Aorta (tissue), 5 donors: Measurements from ENCODE around the gene COL26A1. TPM values are rescaled to one million over a fixed set of nuclear protein-coding genes. Genes with fewer than 3 reads are reported as not detected.
"Not testable (repeated sequence)": the region's sequence is repeated elsewhere in the genome, so short reads cannot be mapped to it uniquely, and the experiment has no call there.

ENCODE experiments used
- ATAC-seq: fragments of 200-7000 bp; cut with Tn5 transposase; one replicate; pipeline ENCODE4 v1.9.1; 2022; ENCODE audit warnings: moderate library complexity; ENCODE audit not compliant: low FRiP score
- DNase-seq, 2 donors: peaks; one replicate each; pipeline ENCODE4 v3.0.0-alpha.2; 2020
- H3K27ac ChIP-seq, 2 donors: one replicate each; pipeline ENCODE4 v1.5.1; 2013; ENCODE audit warnings: low read length in 2 of 2, mild to moderate bottlenecking in 2 of 2, moderate library complexity in 2 of 2, control low read depth in 1 of 2, inconsistent platforms in 1 of 2, low read depth in 1 of 2
- H3K27me3 ChIP-seq, 2 donors: one replicate each; pipeline ENCODE4 v1.6.1; 2013; ENCODE audit warnings: control low read depth in 1 of 2, low read length in 1 of 2, mild to moderate bottlenecking in 1 of 2, moderate library complexity in 1 of 2; ENCODE audit not compliant: insufficient read depth in 2 of 2, control insufficient read depth in 1 of 2
- H3K36me3 ChIP-seq, 2 donors: one replicate each; pipeline ENCODE4 v1.6.1; 2013; ENCODE audit warnings: control low read depth in 1 of 2, low read length in 1 of 2, mild to moderate bottlenecking in 1 of 2; ENCODE audit not compliant: insufficient read depth in 2 of 2, control insufficient read depth in 1 of 2
- H3K4me1 ChIP-seq, 2 donors: one replicate each; pipeline ENCODE4 v1.6.1; 2013; ENCODE audit warnings: low read length in 2 of 2, control low read depth in 1 of 2, mild to moderate bottlenecking in 1 of 2, moderate library complexity in 1 of 2; ENCODE audit not compliant: insufficient read depth in 2 of 2, control insufficient read depth in 1 of 2
- H3K4me3 ChIP-seq, 2 donors: one replicate each; pipeline ENCODE4 v1.5.1; 2013; ENCODE audit warnings: low read length in 2 of 2, control low read depth in 1 of 2, mild to moderate bottlenecking in 1 of 2
- H3K9me3 ChIP-seq: one replicate; pipeline ENCODE4 v1.6.1; 2013; ENCODE audit warnings: mild to moderate bottlenecking, low read length; ENCODE audit not compliant: control insufficient read depth
- WGBS, 2 donors: extraction: QIAGEN DNeasy Blood & Tissue Kit; methylation state at CpG; one replicate each; pipeline ENCODE4 v1.1.7; 2013; 5-methylcytosine and 5-hydroxymethylcytosine counted together
- intact Hi-C, 2 donors: fragments of 100-400 bp; cut with DNase I; formaldehyde crosslinking; loops; one replicate each; pipeline versions ENCODE4 v1.14.2 to v1.15.0; 2022
- polyA plus RNA-seq, 2 donors: library from polyadenylated mRNA; stranded (reverse); fragments of 200-250 nt; gene quantifications; one replicate each; pipeline ENCODE4 v1.2.3, GENCODE V29; 2013
- total RNA-seq, 2 donors: library from RNA; stranded (reverse); fragmentation: NEBNext Ultra II Directional; extraction: Animal tissue kit (Norgen Biotek cat#: 25700); gene quantifications; one replicate each; pipeline ENCODE4 v1.2.1, GENCODE V29; 2021
- donor health status: healthy with polysubstance abuse.
- donor health status: Bipolar disorder and iron deficiency.
- donor health status: DM: no; HTN: no; CAD: no.
- donor health status: DM: no; HTN: no; CAD: no.
- donor health status: DM: yes; HTN: yes; CAD: no.

The COL26A1 gene
- total and polyA plus RNA-seq, 4 donors: not detected

DNA sequence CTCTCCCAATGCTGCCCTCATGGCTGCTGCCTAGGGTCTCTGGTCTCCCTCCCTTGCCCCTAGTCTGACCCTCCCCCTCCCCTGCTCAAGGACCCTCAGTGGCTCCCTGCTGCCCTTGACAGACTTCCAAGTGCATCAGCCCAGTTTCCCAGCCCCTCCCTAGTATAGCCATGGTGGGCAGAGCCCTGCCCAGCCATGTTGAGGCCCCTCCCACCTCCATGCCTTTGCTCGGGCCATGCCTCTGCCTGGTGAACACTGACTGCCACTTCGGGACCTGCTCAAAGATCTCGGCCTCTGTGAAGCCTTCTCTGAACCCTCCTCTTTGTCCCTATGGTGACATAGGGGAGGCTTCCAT is 193.2 kb downstream of the COL26A1 start:
- no peak for DNase-seq
- Histone ChIP-seq H3K36me3 (no peaks in the 10 kb centered on the region), H3K9me3 (no peaks in the 10 kb centered on the region), H3K27ac (no peak overlapping the region), H3K4me1 (no peaks in the 10 kb centered on the region), H3K4me3 (no peak overlapping the region), H3K27me3 (no peaks in the 10 kb centered on the region)
- intact Hi-C loops: no loop called here
- ATAC-seq: no peak
- WGBS, 2 donors: 85 to 93% methylated on average over 3 of the region's 3 CpGs

GRCh38 chr7:101556453-101556968 is 193.8 kb downstream of the COL26A1 start:
- DNase-seq: no peak
- 90 to 97% methylated on average over 1 of the region's 1 CpG for WGBS, 2 donors

GRCh38 chr7:101557421-101557820 is 194.7 kb downstream of the COL26A1 start:
- H3K36me3 ChIP-seq: no peaks in the 10 kb centered on the region
- H3K27ac ChIP-seq: no peak overlapping the region
- DNase-seq (no peak), ATAC-seq (no peak)
- no peaks in the 10 kb centered on the region for H3K4me1 ChIP-seq
- intact Hi-C loops: no loop called here
- no peaks in the 10 kb centered on the region for H3K9me3 ChIP-seq
- WGBS, 2 donors: 87 to 88% methylated on average over 8 of the region's 8 CpGs
- no peaks in the 10 kb centered on the region for H3K27me3 ChIP-seq
- no peak overlapping the region for H3K4me3 ChIP-seq

More at GRCh38 chr7:101556453-101556968, 193.8 kb downstream of the COL26A1 start:
- Histone ChIP-seq H3K27me3 (no peaks in the 10 kb centered on the region), H3K36me3 (no peaks in the 10 kb centered on the region), H3K9me3 (no peaks in the 10 kb centered on the region), H3K4me3 (no peak overlapping the region), H3K27ac (no peak overlapping the region), H3K4me1 (no peaks in the 10 kb centered on the region)
- intact Hi-C loops: no loop called here
- ATAC-seq: no peak

GRCh38 chr7:101557978-101558741 is 195.5 kb downstream of the COL26A1 start:
- intact Hi-C loops: no loop called here
- Histone ChIP-seq H3K36me3 (no peaks in the 10 kb centered on the region), H3K9me3 (no peaks in the 10 kb centered on the region), H3K4me3 (no peak overlapping the region), H3K27ac (no peak overlapping the region), H3K4me1 (no peaks in the 10 kb centered on the region), H3K27me3 (no peaks in the 10 kb centered on the region)
- no peak for DNase-seq
- 70 to 79% methylated on average over 9 of the region's 9 CpGs for WGBS, 2 donors
- no peak for ATAC-seq

DNA sequence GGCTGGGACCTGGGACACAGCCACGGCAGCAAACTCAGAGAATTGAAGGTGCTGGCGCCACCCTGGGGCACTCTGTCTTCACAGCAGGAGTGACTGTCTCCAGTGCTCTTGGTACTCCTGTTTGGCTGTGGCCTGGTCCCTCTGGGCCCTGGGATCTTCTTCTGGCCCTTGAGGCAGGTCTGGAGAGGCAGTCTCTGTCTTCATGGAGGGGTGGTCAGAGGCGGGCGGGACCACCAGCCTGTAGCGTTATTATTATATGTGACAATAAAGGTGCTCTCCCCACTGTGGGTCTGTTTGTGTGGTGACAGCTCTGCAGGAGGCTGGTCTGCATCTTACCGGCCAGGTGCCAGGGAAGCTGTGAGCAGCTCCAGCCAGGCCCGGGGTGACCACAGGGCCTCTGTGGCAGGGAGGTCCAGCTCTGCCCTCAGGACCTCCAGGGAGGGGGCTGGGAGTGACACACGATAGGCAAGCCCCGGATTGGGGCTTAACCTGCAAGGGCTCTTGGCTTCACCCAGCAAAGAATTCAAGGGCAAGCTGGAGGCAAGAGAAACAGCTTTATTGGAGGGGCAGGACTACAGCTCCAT is 196.2 kb downstream of the COL26A1 start:
- Histone ChIP-seq H3K4me1 (no peaks in the 10 kb centered on the region), H3K27me3 (no peaks in the 10 kb centered on the region), H3K9me3 (no peaks in the 10 kb centered on the region), H3K27ac (no peak overlapping the region), H3K4me3 (no peak overlapping the region), H3K36me3 (no peaks in the 10 kb centered on the region)
- 75 to 77% methylated on average over 9 of the region's 9 CpGs for WGBS, 2 donors
- ATAC-seq (no peak), DNase-seq (no peak)
- intact Hi-C loops: no loop called here

GRCh38 chr7:101559586-101559985 is 196.9 kb downstream of the COL26A1 start:
- Histone ChIP-seq H3K9me3 (no peaks in the 10 kb centered on the region), H3K4me3 (no peak overlapping the region), H3K36me3 (no peaks in the 10 kb centered on the region), H3K4me1 (no peaks in the 10 kb centered on the region), H3K27ac (no peak overlapping the region), H3K27me3 (no peaks in the 10 kb centered on the region)
- intact Hi-C loops: no loop called here
- DNase-seq (no peak), ATAC-seq (no peak)
- WGBS, 2 donors: 97 to 100% methylated on average over 1 of the region's 1 CpG

GRCh38 chr7:101560021-101560420 is 197.3 kb downstream of the COL26A1 start:
- not testable (repeated sequence) for H3K4me1 ChIP-seq, DNase-seq, H3K27me3 ChIP-seq, ATAC-seq, H3K36me3 ChIP-seq, H3K9me3 ChIP-seq, H3K27ac ChIP-seq, H3K4me3 ChIP-seq
- 94 to 97% methylated on average over 3 of the region's 3 CpGs for WGBS, 2 donors
- intact Hi-C loops: loop anchor here in 1 of 2 donors (10.0 kb wide), 1 partner anchor 225 kb away; no protein-coding TSS in a partner anchor

DNA sequence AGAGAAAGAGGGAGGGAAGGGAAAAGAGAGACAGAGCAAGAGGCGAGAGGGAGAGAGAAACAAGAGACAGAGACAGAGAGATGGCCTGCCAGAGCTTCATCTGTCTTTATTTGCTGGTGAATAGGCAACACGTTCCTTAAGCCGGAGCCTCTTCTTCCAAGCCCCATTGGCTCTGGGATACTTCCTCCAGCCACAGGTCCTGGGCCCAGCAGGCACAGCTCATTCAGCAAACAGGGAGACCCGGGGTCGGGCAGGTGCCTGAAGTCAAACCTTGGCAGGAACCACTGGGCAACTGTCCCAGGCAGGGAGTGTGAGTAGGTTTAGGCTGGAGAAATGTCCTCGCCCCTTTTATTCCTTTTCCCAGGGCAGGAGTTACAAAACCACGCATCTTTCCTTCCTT is 198.2 kb downstream of the COL26A1 start:
- H3K27ac ChIP-seq: no peak overlapping the region
- 54 to 58% methylated on average over 7 of the region's 7 CpGs for WGBS, 2 donors
- peaks cover 0 to 2% of the 10 kb centered on the region in 2 donors for H3K27me3 ChIP-seq
- H3K9me3 ChIP-seq: no peaks in the 10 kb centered on the region
- intact Hi-C loops: loop anchor here in 1 of 2 donors (10.0 kb wide), 1 partner anchor 224 kb away; no protein-coding TSS in a partner anchor
- H3K4me3 ChIP-seq: no peak overlapping the region
- DNase-seq (no peak), ATAC-seq (no peak)
- no peaks in the 10 kb centered on the region for H3K4me1 ChIP-seq
- no peaks in the 10 kb centered on the region for H3K36me3 ChIP-seq

DNA sequence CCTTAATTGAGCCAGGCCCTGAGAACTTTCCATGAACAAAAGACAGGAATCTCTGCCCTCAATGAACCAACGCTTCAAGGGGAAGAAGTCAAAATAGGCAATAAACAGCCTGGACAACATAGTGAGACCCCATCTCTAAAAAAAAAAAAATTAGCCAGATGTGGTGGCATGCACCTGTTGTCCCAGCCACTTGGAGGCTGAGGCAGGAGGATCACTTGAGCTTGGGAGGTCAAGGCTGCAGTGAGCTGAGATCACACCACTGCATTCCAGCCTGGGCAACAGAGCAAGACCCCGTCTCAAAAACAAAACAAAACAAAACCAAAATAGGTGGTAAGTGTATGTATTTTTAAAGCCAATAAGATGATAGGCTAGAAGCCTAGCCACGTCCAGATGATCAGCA is 198.6 kb downstream of the COL26A1 start:
- not testable (repeated sequence) for H3K27me3 ChIP-seq, H3K9me3 ChIP-seq, H3K36me3 ChIP-seq, DNase-seq, H3K27ac ChIP-seq, H3K4me3 ChIP-seq, H3K4me1 ChIP-seq, ATAC-seq
- 72 to 78% methylated on average over 3 of the region's 3 CpGs for WGBS, 2 donors
- intact Hi-C loops: loop anchor here in 1 of 2 donors (10.0 kb wide), 1 partner anchor 224 kb away; no protein-coding TSS in a partner anchor
